Posterior cingulate gyrus (tissue), 11 donors: Measurements from ENCODE around the gene SNED1.

ENCODE experiments used
- DNase-seq, 10 donors: peaks; one replicate each; pipeline versions ENCODE4 v3.0.0 to v3.0.0-alpha.2; 2020 to 2021; ENCODE audit warnings: mixed read lengths in 3 of 10
- intact Hi-C: fragments of 100-400 bp; cut with DNase I; formaldehyde crosslinking; loops from one replicate; pipeline ENCODE4 v1.15.1; 2023

The SNED1 gene

DNA sequence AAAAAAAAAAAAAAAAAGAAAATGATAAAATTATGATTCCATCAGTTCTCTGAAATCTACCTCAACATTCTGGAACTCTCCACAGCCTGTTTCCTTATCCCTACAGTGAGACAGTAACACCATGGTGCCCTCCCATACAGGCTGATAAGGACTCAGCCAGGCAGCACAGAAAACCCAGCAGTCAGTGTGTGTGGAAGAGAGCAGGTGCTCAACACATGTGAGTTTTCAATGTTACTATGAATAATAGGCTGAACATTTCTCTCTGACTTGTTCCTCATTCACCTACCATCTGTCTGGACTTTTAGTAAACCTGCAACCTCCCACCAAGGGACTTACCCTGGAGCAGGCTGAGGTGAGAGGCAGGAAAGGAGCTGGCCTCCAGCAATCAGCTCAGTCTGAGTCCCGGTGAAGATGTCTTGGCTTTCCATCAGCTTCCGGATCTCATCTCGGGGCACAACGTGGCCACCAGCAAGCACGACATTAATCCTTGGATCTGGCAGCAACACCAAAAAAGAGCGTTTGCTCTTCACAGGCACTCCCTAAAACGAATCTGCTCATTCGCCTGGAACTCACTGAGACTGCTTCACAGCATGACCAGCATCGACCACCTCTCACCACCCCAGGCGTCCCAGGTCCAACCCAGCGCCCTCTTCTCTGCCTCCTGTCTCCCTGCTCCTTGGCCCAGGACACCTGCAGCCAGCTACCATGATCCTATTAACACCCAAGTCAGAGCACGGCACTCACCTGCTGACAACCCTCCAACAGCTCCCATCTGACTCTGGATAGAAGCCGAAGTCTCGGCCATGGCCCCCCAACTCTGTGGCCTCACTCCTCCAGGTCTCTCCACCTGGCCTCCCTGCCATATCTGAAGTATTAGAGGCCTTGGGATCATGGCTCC is 134.4 kb downstream of the SNED1 start:
- intact Hi-C loops, result no loop called here
- DNase-seq, result peak in 2 of 10 donors; percentile 43 to 63

DNA sequence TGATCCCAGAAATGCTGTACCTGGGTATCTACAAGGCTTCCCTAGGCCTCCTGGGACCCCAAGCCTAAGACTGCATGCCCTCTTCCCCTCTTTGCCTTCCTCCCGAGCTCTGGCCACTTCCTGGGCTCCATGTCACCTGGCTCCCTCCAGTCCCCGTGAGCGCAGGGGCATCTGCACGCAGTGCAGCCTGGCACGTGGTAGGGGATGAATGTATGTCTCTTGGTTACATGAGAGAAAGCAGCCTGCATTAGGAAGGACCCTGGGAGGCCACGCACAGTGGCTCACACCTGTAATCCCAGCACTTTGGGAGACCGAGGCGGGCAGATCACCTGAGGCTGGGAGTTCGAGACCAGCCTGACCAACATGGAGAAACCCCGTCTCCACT is 135.0 kb downstream of the SNED1 start:
- intact Hi-C loops, result no loop called here
- peak in 2 of 10 donors; percentile 30 to 63 for DNase-seq

DNA sequence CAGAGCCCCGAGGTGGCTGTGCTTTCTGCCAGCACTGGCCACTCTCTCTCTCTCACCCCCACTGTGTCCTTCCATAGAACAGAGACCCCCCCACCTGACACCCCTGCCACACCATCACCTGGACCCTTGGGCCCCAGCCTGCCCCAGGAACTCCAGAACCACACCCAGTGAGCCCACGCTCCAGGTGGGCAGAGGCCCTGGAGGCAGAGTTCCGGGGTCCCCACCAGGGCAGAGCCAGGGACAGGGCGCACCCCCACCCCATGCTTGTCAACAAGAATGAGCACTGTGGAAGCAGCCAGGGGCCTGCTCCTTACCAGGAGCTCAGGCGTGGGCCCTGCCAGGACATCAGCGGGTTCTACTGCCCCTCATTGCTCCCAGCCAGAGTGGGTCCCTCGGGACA is 136.3 kb downstream of the SNED1 start:
- DNase-seq, result peak in 1 of 10 donors; percentile 46
- intact Hi-C loops, result no loop called here

DNA sequence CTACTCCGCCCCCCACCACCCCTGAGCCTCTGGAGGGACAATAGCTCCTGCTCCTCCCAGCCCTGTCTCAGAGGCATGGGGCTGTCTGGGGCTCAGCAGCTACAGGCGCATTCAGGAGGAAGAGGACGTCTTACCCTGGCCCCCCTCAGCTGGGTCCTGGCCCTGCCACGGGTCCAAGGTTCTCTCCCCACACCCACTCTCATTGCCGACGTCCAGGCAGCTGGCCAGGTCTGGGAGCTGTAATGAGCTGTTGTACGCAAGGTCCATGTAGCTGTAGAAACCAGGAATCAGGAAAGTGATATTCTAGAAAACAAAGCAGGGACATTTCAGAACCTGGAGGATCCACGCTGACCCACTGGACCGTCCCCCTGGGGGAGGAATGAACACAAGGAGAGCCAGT is 137.3 kb downstream of the SNED1 start:
- intact Hi-C loops, result no loop called here
- DNase-seq, result peak in 2 of 10 donors; percentile 25 to 51

DNA sequence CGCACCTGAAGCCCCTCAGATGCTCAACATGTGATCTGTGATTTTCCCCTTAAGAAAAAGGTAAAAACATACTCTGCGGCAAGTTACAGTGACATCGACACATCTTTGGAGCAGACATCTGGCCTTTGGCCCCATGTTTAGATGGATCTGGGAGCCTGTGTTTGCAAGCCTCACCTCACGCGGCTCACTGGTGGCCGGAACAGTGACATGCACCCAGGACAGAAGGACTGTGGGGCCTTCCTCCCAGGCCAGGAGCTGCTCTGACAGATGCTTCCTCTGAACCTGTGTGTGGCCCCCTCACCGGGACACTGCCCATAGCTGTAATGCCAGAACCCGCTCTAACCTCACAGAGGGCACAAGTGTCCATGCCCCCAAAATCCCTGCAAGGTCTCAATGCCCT is 137.8 kb downstream of the SNED1 start:
- intact Hi-C loops, result no loop called here
- peak in 1 of 10 donors; percentile 69 for DNase-seq

DNA sequence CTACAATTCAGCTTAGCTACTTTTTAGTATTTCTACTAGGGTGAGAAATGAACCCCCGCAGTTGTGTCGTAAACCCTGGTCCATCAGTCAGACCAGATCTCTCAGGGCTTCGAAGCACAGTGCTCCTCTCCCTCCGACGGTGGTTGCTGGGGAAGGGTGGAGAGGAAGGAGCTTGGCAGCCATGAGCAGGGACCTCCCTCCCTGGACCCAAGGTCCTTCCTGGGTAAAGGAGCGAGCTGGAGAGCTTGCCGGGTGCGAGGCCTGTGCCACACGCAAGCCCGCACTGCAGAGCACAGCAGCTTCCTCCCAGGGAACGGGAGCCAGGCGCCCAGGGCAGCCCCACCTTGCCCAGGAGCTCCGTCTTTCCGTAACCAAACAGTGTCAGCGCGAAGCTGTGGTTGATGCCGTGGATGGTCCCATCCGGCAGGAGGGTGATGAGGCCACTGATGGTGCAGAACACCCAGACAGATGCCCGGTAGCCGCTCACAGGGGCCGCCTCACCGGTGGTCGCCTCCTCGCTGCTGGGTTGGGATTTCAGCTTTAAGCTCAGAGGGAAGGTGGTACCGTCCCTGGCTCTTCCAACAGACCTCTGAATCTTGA is 138.3 kb downstream of the SNED1 start:
- DNase-seq, result peak in 1 of 10 donors; percentile 53
- intact Hi-C loops, result no loop called here

DNA sequence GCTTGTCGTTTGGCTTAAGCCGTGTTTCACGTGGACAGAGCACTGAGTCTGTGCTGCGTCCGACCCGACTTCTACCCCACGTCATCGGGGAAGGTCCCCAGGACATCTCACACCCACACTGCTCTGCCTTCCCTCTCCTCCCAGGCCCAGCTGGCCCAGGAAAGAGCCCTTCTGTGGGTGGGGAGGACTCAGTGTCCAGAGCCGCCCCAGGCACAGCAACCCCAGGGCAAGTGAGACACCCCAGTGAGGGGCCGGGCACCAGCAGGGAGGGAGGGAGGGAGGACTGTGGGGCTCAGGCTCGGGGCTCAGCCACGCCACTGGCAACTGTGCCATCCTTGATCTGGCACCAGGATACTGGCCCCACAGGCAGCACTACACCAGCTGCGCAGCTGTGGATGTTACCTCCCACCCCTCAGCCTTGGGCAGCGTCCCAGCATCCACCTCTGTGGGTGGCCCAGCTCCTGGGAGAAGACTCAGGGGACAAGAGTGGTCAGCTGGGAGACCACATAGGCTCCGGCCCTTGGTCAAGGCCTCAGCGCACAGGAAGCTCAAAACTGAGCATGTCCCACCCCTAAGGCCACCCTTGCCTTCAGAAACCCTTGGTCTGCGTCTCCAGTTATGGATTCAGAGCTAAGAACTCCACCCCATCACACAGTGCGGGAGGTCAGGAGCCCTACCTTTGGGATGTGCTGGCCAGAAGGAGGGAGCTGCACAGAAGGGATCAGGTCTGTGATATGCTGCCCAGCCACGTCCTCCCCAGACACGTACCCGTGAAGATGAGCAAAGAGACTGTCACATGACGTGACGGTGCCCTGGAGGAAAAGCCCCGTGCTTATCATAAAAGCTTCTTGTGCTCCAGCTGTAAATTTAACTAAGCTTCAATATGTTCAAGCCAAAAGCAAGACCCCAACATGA is 139.1 kb downstream of the SNED1 start:
- intact Hi-C loops, result no loop called here
- DNase-seq, result peak in 1 of 10 donors; percentile 76

DNA sequence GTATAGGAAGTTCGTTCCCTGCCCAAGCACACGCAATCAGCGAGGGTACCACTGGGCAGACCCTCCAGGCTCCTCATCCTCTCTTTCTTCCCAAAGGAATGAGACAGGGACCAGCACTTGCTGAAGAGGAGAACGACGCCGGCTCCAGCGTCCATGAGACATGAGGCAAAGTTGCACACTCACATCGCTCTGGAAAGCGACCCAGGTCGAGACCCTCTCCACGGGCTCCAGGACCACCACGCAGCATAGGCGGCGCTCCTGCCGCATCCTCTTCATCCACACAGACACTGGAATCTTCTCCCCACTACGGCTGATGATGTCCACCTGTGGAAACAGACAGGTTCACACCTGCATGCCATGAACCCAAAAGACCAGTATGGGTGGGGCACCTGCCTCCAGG is 140.1 kb downstream of the SNED1 start:
- peak in 1 of 10 donors; percentile 13 for DNase-seq
- intact Hi-C loops, result no loop called here

DNA sequence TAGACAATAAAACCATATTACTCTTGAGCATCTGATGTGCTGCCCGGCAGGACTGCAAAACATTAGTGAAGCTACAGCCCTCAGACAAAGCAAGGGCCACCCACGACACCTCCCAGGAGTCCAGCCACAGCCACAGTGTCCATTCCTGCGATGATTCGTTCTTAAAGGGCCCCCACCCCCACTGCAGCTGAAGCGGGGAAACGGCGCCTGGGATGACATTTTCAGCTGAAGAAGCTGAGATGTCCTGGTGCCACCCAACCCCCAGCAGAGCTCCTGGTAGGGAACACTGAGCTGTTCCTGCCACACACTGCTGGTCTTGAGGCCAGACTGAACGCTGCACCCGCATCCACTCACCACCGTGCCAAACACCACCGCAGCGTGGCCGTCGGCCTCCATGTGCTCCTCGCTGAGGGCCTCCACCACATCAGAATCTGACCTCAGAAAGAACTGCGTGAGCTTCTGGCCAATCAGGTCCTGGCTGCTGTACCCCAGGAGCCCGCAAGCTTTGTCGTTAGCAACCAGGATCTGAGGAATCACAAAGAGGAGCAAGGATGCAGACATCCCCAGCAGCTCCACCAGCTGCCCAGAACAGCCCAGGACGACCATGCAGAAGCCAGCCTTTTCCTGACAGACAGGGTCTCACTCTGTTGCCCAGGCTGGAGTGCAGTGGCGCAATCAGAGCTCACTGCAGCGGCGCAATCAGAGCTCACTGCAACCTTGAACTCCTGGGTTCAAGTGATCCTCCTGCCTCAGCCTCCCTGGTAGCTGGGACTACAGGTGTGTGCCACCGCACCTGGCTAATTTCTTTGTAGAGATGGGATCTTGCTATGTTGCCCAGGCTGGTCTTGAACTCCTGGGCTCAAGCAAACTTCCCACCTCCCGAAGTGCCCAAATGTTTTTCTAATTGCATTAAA is 141.4 kb downstream of the SNED1 start:
- peak in 2 of 10 donors; percentile 49 to 53 for DNase-seq
- intact Hi-C loops, result no loop called here

DNA sequence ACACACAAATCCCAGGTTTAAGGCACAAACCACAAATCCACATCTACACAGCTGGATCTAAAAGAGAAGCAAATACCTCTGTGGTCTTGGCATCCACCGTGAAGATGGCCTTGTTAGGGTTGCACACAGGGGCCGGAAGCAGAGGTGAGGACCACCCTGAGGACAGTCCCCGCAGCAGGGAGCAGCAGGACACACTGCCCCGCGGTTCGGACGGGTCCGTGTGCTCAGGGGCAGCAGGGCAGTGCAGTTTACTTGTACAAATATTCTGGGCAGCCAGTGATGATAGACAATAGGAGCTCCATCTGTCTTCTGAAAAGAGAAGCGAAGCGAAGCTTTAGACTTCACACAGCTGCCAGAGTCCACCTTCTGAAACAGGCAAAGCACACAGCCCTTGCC is 142.0 kb downstream of the SNED1 start:
- intact Hi-C loops, result no loop called here
- peak in 1 of 10 donors; percentile 36 for DNase-seq

DNA sequence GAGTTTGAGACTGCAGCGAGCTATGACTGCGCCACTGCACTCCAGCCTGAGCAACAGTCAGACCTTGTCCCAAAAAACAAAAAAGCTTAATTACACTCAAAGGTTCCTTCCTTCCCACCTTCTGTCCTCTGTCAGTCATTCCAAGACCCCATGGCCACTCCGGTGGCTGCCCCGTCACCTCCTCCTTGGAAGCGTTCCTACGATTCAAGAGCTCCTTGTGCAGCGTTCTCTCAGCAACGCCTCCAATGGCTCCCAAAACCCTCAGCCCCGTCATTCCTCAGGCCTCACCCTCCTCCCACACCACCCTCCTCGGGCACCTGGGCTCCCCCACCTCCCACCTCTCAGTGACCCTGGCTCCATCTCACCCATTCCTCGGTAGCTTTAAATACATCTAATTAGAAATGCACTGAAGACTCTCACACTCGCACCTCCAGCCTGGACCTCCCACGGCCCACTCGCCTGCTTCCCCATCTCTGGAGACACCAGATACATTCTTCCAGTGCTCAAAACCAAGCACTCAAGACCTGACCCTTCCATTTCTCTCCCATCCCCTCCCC is 142.9 kb downstream of the SNED1 start:
- peak in 1 of 10 donors; percentile 26 for DNase-seq

DNA sequence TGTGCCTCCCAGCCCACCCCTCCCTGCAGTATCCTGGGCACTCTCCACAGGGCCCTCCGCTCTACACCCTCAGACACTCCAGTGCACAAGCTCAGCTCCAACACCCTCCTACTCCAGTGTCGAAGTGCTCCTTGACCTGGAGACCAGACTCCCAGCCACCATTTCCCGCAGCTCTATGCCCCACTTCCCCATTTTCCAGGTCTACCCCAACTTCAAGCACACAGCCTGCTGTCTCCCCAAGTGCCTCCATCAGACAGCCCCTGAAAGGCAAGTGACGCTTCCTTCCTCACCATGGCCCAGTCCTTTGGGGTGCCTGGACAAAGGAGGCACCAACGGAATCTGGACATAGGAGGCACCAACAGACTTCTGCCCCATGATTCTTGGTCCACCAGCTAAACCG is 143.6 kb downstream of the SNED1 start:
- peak in 1 of 10 donors; percentile 21 for DNase-seq
- intact Hi-C loops, result no loop called here

More for the DNA sequence above, 142.9 kb downstream of the SNED1 start:
- intact Hi-C loops, result no loop called here

DNA sequence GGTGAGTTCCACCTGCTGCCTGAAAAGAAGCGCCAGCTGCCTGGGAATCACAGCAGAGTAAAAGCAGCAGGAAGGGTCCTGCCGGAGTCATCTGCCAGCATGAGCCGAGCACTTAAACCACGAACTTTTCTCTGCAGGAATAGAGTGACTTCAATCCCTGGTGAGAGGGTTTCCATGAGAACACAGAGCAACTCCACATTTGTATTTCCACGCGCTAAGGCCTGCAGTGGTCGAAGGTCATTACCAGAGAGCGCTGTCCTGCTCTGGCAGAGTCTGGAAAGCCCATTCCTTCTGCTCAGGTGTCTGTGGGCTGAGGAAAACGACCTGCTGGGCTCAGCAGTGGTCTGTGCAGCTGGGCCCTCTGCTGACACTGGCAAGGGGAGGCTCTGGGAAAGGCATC is 144.2 kb downstream of the SNED1 start:
- intact Hi-C loops, result no loop called here
- DNase-seq, result peak in 2 of 10 donors; percentile 12 to 18
